SJSA1 (cell line): ENCODE results near the gene SHROOM2. TPM values are rescaled to one million over a fixed set of nuclear protein-coding genes. Genes with fewer than 3 reads are reported as not detected.

Experiments
- DNase-seq, 2 experiments: peaks; one replicate each; pipeline ENCODE4 v3.0.0-alpha.2; 2015 to 2020; ENCODE audit warnings: low spot score in 2 of 2, low read depth in 1 of 2
- H3K27ac ChIP-seq: fragments of 250-450 bp; sonication (Bioruptor Pico); 2 replicates; pipeline ENCODE4 v1.5.1; 2020; ENCODE audit warnings: mild to moderate bottlenecking, moderate library complexity
- H3K27me3 ChIP-seq: fragments of 250-450 bp; sonication (Bioruptor Pico); replicated peaks from 2 replicates; pipeline ENCODE4 v1.5.1; 2020; ENCODE audit warnings: mild to moderate bottlenecking, moderate library complexity
- H3K36me3 ChIP-seq: fragments of 250-450 bp; sonication (Bioruptor Pico); 2 replicates; pipeline ENCODE4 v1.5.1; 2020; ENCODE audit warnings: mild to moderate bottlenecking
- H3K4me1 ChIP-seq: fragments of 250-450 bp; sonication (Bioruptor Pico); replicated peaks from 2 replicates; pipeline ENCODE4 v1.6.1; 2021; ENCODE audit warnings: mild to moderate bottlenecking
- H3K4me3 ChIP-seq: fragments of 250-450 bp; sonication (Bioruptor Pico); 2 replicates; pipeline ENCODE4 v1.5.1; 2020; ENCODE audit warnings: mild to moderate bottlenecking
- H3K9me3 ChIP-seq: fragments of 250-450 bp; sonication (Bioruptor Pico); replicated peaks from 2 replicates; pipeline ENCODE4 v1.5.1; 2020; ENCODE audit warnings: mild to moderate bottlenecking
- total RNA-seq: library from RNA; depleted of rRNA; stranded (reverse); fragments of >200 nt; shearing (Covaris generic); gene quantifications from 2 replicates; pipeline ENCODE4 v1.2.3, GENCODE V29; 2014

The SHROOM2 gene
- total RNA-seq, 1 experiment from 2014 or later: 0.58 TPM

DNA sequence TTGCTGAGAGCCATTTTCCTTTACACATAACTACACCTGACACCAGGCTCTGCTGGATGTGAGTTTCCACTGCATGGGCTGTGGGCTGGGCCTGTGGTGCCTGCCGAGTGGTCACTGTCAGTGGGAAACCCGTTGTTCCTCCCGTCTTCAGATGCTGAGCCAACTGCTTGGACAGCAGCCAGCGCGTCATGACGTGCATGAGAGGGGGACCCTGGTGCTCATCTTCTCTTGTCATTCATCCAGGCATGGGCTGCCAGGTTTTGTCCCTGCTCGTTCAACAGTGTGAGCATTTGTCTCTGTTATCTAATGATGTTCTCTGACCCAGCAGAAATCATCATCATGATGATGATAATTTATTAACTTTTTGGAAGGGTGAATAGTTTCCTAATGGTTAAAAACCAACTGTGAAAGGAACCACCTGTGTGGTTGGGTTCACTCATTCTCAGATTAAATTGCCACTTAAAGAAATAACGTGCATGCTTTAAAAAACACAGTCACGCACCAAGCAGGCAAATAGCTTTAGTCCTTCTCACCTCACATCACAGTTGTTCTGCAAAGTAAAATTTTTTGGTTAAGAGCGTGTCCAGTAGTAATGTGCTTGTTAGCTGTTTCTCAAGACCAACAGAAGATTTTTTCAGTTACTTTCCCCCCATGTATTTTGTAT is 161.0 kb downstream of the SHROOM2 start:
- Histone ChIP-seq H3K4me3 (no peak overlapping the region), H3K27ac (no peak overlapping the region), H3K36me3 (no peaks in the 10 kb centered on the region), H3K4me1 (no peaks in the 10 kb centered on the region), H3K9me3 (no peaks in the 10 kb centered on the region), H3K27me3 (no peaks in the 10 kb centered on the region)
- no peak for DNase-seq

DNA sequence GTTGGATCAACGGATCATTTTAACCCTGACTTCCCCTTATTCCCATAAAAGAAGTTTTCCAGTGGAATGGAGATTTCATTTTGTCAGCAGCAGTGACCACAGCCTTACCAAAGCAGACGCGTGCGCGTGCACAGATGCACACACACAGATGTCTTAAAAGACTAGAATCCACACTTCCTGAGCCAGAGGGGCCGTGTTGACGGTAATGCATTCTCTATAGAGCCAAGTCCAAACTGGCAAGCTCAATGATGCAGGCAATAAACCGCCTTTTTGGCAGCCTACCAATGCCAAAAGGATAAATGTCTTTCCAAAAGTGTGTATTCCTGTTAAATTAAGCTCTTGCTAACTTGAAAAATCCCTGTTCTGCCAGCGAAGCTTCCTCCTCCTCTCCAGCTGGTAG is 162.2 kb downstream of the SHROOM2 start:
- Histone ChIP-seq H3K36me3 (no peaks in the 10 kb centered on the region), H3K27ac (no peak overlapping the region), H3K9me3 (no peaks in the 10 kb centered on the region), H3K27me3 (no peaks in the 10 kb centered on the region), H3K4me3 (no peak overlapping the region), H3K4me1 (no peaks in the 10 kb centered on the region)
- no peak for DNase-seq

DNA sequence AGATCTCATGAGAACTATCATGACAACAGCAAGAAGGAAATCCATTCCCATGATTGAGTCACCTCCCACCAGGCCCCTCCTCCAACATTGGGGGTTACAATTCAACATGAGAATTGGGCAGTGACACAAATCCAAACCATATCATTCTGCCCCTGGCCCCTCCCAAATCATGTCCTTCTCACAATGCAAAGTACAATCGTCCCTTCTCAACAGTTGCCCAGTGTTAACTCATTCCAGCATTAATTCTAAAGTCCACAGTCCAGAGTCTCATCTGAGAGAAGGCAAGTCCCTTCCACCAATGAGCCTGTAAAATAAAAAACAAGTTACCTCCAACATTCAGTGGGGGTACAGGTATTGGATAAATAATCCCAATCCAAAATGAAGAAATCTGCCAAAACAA is 166.1 kb downstream of the SHROOM2 start:
- no peak overlapping the region for H3K4me3 ChIP-seq
- no peak overlapping the region for H3K27ac ChIP-seq
- no peaks in the 10 kb centered on the region for H3K36me3 ChIP-seq
- H3K4me1 ChIP-seq: no peaks in the 10 kb centered on the region
- H3K9me3 ChIP-seq: no peaks in the 10 kb centered on the region
- H3K27me3 ChIP-seq: no peaks in the 10 kb centered on the region
- DNase-seq: no peak

DNA sequence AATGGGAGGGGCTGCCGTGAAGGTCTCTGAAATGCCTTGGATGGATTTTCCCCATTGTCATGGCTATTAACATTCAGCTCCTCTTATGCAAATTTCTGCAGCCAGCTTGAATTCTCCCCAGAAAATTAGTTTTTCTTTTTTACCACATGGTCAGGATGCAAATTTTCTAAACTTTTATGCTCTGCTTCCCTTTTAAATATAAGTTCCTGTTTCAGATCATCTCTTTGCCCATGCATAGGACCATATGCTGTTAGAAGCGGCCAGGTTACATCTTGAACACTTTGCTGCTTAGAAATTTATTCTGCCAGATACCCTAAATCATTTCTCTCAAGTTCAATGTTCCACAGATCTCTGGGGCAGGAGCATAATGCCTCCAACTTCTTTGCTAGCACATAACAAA is 167.2 kb downstream of the SHROOM2 start:
- no peaks in the 10 kb centered on the region for H3K9me3 ChIP-seq
- H3K36me3 ChIP-seq: no peaks in the 10 kb centered on the region
- H3K27me3 ChIP-seq: no peaks in the 10 kb centered on the region
- H3K4me1 ChIP-seq: no peaks in the 10 kb centered on the region
- H3K27ac ChIP-seq: no peak overlapping the region
- no peak for DNase-seq
- H3K4me3 ChIP-seq: no peak overlapping the region

DNA sequence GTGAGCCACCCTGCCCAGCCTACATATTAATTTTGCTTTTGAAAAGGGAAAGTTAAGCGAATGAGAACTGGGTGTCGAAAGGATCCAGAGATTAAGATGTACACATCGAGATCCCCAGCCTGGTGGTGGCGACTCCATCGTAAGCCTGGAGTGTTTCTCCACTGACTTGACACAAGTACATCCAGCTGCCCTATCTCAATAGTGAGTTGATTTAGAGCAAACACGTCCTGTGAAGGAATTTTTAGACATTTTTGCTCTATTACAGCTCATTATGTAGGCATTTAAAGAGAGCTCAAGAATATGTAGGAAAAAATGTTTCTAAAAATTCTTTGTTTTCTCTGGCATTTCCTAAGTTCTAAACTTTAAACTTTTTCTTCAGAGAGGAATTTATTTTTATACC is 169.3 kb downstream of the SHROOM2 start:
- peak in 1 of 2 experiments; percentile 2 for DNase-seq
- Histone ChIP-seq H3K27ac (no peak overlapping the region), H3K4me1 (no peaks in the 10 kb centered on the region), H3K36me3 (no peaks in the 10 kb centered on the region), H3K9me3 (no peaks in the 10 kb centered on the region), H3K27me3 (no peaks in the 10 kb centered on the region), H3K4me3 (no peak overlapping the region)

DNA sequence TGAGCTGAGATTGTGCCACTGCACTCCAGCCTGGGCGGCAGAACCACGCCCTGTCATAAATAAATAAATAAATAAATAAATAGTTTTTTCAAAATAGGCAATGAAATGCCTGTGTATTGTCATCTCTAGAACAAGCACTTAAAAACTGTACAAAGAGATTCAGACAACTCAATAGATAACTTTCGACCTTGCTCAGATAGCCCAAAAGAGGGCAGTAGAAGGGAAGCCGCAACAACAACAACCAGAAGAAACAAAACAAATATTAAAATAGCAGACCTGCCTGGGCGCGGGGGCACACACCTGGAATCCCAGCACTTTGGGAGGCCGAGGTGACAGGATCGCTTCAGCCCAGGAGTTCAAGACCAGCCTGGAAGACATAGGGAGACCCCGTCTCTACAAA is 171.5 kb downstream of the SHROOM2 start:
- Histone ChIP-seq H3K4me1 (no peaks in the 10 kb centered on the region), H3K36me3 (no peaks in the 10 kb centered on the region), H3K27me3 (no peaks in the 10 kb centered on the region), H3K9me3 (no peaks in the 10 kb centered on the region), H3K4me3 (no peak overlapping the region), H3K27ac (no peak overlapping the region)
- no peak for DNase-seq

DNA sequence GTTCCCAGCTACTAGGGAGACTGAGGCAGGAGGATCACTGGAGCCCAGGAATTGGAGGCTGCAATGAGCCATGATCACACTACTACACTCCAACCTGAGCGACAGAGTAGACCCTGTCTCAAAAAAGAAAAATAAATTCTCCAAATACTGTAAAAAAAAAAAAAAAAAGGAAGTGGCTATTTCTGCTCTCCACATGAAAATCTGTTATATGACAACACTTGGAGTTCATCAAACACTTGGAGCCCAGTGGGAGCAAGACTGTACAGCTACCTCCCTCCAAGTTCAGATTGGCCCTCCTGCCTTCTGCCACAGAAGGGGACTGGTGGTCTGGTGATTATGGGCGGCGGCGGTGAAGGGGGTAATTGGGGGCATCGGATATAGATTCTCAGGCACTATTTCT is 172.0 kb downstream of the SHROOM2 start:
- Histone ChIP-seq H3K9me3 (no peaks in the 10 kb centered on the region), H3K4me1 (no peaks in the 10 kb centered on the region)
- DNase-seq: no peak

DNA sequence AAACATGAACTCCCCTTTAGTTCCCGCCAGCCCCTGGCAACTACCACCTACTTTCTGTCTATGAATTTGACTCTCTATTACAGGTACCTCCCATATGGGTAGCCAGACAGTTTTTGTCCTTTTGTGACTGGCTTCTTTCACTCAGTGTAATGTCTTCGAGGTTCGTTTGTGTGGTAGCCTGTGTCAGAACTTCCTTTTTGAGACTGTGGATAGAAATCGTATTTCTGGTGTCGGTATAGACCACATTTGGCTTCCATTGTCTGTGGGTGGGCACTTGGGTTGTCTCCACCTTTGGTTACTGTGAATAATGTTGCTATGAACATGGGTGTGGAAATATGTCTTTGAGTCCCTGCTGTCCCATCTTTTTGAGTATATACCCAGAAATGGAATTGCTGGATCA is 175.5 kb downstream of the SHROOM2 start:
- Histone ChIP-seq H3K4me1 (no peaks in the 10 kb centered on the region), H3K4me3 (no peak overlapping the region), H3K27ac (no peak overlapping the region), H3K27me3 (no peaks in the 10 kb centered on the region), H3K9me3 (no peaks in the 10 kb centered on the region), H3K36me3 (no peaks in the 10 kb centered on the region)
- DNase-seq: no peak

More for the DNA sequence above, 172.0 kb downstream of the SHROOM2 start:
- Histone ChIP-seq H3K27me3 (no peaks in the 10 kb centered on the region), H3K36me3 (no peaks in the 10 kb centered on the region), H3K4me3 (no peak overlapping the region), H3K27ac (no peak overlapping the region)

DNA sequence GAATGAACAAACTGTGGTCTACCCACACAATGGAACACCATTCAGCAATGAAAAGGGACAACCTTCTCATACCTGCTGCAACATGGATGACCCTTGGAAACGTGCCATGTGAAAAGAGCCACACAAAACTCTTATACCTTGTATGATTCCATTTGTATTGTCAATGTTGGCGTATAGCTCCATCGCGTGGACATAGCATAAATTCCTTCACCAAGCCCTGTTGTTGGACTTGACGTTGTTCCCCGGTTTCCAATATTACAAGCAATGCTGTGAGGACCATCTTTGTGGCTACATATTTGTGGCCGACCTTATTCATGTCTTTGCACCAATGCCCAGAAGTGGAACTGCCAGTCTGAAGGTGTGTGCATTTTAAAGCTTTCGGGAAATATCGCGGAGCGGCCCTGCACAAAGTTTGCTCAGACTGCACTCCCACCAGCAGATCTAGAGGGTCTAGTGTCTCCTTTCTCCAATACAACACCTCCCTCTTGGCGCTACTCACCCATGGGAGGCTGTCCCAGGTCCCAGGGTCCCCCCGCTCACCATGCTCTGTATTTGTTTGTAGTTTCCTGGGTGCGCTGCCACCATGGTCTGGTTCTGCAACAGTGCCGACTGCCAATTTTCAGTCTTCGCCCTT is 180.7 kb downstream of the SHROOM2 start, which contains the start of gene CLDN34:
CLDN34 (plus strand) TSS at position 584 of the 634 bp plus-strand sequence; CDS start at position 584, 0 bp downstream.
- Histone ChIP-seq H3K27me3 (no peaks in the 10 kb centered on the region), H3K4me3 (no peak within 1 kb of the TSS), H3K4me1 (no peaks in the 10 kb centered on the region), H3K36me3 (no peaks in the 10 kb centered on the region), H3K27ac (no peak within 1 kb of the TSS), H3K9me3 (no peaks in the 10 kb centered on the region)
- no peak for DNase-seq

DNA sequence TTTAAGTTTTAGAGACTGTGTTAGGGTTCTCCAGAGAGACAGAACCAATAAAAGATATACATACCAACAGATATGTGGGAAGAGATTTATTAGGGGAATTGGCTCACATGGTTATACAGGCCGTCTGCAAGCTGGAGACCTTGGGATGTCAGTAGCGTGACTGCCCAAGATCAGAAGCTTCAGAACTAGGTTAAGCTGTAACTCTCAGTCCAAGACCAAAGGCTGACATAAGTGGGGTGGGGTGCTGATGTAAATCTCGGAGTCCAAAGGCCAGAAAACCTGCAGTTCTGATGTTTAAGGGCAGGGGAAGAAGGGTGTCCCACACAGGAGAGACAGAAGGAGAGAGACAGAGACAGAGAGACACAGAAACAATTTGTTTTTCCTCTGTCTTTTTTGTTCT is 191.4 kb downstream of the SHROOM2 start:
- H3K27me3 ChIP-seq: no peaks in the 10 kb centered on the region
- H3K27ac ChIP-seq: no peak overlapping the region
- H3K4me3 ChIP-seq: no peak overlapping the region
- H3K4me1 ChIP-seq: no peaks in the 10 kb centered on the region
- no peaks in the 10 kb centered on the region for H3K9me3 ChIP-seq
- H3K36me3 ChIP-seq: no peaks in the 10 kb centered on the region
- no peak for DNase-seq

DNA sequence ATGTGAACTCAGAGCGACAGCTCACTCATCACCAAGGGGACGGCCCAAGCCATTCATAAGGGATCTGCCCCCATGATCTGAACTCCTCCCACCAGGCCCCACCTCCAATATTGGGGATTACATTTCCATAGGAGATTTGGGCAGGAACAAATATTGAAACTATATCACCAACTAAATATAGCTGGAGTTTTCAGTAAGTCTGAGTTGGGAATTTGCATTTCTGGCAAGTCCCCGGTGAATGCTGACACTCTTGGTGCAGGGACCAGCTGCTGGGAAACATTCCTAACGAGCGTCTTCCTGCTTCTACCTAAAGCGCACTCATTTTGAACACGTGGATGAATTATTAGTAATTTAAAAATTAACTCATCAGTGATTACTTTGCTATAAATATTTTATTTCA is 194.2 kb downstream of the SHROOM2 start:
- no peak for DNase-seq
- Histone ChIP-seq H3K27ac (no peak overlapping the region), H3K36me3 (no peaks in the 10 kb centered on the region), H3K27me3 (no peaks in the 10 kb centered on the region), H3K9me3 (no peaks in the 10 kb centered on the region), H3K4me3 (no peak overlapping the region), H3K4me1 (no peaks in the 10 kb centered on the region)

DNA sequence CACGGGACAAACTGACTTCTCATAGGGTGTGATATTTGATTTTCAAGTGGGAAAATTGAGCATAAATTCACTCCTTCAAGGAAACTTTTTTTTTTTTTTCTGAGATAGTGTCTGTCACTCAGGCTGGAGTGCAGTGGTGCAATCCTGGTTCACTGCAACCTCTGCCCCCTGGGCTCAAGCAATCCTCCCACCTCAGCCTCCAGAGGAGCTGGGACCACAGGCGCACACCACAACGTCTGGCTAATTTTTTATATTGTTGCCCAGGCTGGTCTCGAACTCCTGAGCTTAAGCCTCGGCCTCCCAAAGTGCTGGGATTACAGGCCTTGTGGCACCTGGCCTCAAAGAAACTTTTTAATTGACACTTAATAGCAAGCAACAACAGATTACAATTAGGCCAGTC is 194.7 kb downstream of the SHROOM2 start:
- H3K36me3 ChIP-seq: no peaks in the 10 kb centered on the region
- H3K4me1 ChIP-seq: no peaks in the 10 kb centered on the region
- H3K4me3 ChIP-seq: no peak overlapping the region
- no peaks in the 10 kb centered on the region for H3K27me3 ChIP-seq
- no peak overlapping the region for H3K27ac ChIP-seq
- H3K9me3 ChIP-seq: no peaks in the 10 kb centered on the region
- no peak for DNase-seq

DNA sequence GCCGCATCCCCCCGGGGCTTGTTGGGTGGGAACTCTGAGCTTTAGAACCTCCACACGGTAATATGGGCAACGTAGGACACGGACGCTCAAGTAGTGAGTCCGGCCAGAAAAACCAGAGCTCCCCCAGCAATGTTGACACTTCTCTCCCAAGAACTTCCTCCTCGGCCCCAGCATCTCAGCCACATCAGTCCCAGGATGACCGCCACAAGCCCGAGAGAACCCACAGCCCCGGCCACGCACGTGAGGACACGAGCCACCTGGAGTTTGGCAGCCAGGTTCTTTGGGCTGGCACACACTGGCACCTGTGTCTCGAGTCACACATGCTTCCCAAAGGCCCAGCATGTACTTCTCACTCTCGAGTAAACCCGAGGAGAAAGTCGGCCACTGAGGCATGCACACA is 197.2 kb downstream of the SHROOM2 start:
- H3K36me3 ChIP-seq: no peaks in the 10 kb centered on the region
- H3K9me3 ChIP-seq: no peaks in the 10 kb centered on the region
- no peaks in the 10 kb centered on the region for H3K4me1 ChIP-seq
- no peak overlapping the region for H3K27ac ChIP-seq
- no peak for DNase-seq
- H3K4me3 ChIP-seq: no peak overlapping the region
- H3K27me3 ChIP-seq: no peaks in the 10 kb centered on the region

DNA sequence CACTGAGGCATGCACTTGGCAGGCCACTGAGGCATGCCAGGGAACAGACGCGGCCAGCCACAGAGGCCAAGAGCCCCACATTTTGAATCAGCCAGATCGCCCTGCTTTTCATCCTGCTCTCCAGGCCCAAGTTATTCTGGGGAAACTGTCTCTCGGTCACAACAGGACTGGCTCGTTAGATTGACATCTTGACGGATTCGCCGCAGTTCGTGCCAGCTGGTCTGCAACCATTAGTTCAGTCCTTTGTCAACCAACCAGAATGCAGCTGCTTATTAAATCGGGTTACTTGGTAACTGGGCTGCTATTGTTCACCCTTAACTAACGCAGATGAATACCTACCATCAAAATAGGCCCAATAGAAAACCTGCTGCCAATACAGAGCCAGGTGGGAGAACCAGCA is 197.6 kb downstream of the SHROOM2 start:
- H3K27ac ChIP-seq: no peak overlapping the region
- DNase-seq: no peak
- no peaks in the 10 kb centered on the region for H3K9me3 ChIP-seq
- H3K27me3 ChIP-seq: no peaks in the 10 kb centered on the region
- H3K4me3 ChIP-seq: no peak overlapping the region
- no peaks in the 10 kb centered on the region for H3K4me1 ChIP-seq
- H3K36me3 ChIP-seq: no peaks in the 10 kb centered on the region

DNA sequence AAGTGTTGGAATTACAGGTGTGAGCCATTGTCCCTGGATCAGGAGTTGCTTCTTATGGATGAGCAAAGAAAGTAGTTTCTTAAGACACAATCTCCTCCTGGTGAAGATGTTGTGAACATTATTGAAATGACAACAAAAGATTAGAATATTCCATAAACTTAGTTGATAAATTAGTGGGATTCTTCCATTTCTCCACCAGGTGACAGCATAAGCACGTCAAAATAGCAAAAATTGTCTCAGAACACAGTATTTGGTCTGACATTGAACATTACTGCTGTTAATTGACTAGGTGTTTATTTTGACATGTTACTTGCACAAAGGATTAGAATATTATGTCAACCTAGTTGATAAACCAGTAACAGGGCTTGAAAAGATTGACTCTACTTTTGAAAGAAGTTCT is 202.5 kb downstream of the SHROOM2 start:
- Histone ChIP-seq H3K9me3 (no peaks in the 10 kb centered on the region), H3K4me1 (no peaks in the 10 kb centered on the region), H3K36me3 (no peaks in the 10 kb centered on the region), H3K27me3 (no peaks in the 10 kb centered on the region), H3K4me3 (no peak overlapping the region), H3K27ac (no peak overlapping the region)
- no peak for DNase-seq
